Measurements from ENCODE around the gene HSF4. TPM values are rescaled to one million over a fixed set of nuclear protein-coding genes. Genes with fewer than 3 reads are reported as not detected.

HSF4 gene
- total and polyA plus RNA-seq, 2 of the 4 experiments (the other 2 are of a cell fraction), result 0.54 to 7.5 TPM

DNA sequence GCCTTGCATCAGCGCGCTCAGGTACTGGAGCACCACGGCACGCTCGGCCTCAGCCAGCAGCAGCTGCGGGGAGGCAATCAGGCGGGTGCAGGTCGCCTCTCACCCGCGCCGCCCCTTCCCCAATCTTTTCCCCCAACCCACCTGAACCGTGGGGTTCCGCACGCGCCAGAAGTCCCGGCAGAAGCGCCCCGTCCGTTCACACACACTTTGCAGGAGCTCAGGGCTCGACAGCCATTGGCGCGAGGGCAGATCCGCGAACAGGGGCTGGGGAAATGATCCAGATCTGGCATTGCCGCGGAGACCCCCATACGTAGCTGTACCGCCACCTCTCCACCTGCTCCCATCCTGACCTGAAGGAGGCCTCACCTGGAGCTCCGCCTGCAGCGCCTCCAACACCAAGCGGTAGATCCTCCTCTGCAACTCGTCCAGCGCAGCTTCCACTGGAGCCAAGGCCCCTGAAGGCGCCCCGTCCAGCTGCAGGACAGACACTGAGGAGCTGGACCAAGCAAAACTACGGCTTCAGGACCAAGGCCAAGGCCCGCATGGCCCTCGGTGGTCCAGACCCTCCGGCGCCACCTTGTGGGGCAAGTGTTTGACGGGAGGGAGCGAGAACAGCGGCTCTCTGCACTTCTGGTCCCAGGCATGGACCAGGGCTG is 20.6 kb downstream of the HSF4 start:
- ATAC-seq (ENCODE audit: low read depth) (peak; percentile 51), DNase-seq (peak; percentile 91)
- Histone ChIP-seq H4K20me1 (ENCODE audit: insufficient read depth, low read length) (peaks cover 12% of the 10 kb centered on the region), H3K4me1 (ENCODE audit: control insufficient read depth, insufficient read depth, low read length) (peaks cover 11% of the 10 kb centered on the region), H4K91ac (ENCODE audit: insufficient read depth, low read depth, low read length) (no peak overlapping the region), H2AK9ac (replicated peaks; ENCODE audit: low read depth, low read length, poor library complexity) (peak overlapping the region; percentile 52), H3K18ac (ENCODE audit: low read depth, low read length) (no peak overlapping the region), H3K36me3 (ENCODE audit: control insufficient read depth, insufficient read depth, low read length) (no peaks in the 10 kb centered on the region), H3K9me1 (ENCODE audit: insufficient read depth, low read length) (peaks cover 14% of the 10 kb centered on the region), H3K79me1 (ENCODE audit: low read depth in 1 of 2, low read length in 2 of 2) (peaks cover 19 to 25% of the 10 kb centered on the region in 2 experiments), H3K56ac (ENCODE audit: extremely low read depth, insufficient read depth, low read length) (no peak overlapping the region), H4K8ac (ENCODE audit: low read depth in 2 of 2, low read length in 2 of 2) (no peak overlapping the region), H2BK15ac (ENCODE audit: low read depth, low read length) (no peak overlapping the region), H3K4ac (ENCODE audit: low read depth, low read length) (no peak overlapping the region), H3K23ac (ENCODE audit: low read depth, low read length) (no peak overlapping the region), H3K14ac (replicated peaks; ENCODE audit: low read depth, low read length) (no peak overlapping the region), H3K4me3 (ENCODE audit: insufficient read depth, low read depth, low read length) (no peak overlapping the region), H2AK5ac (ENCODE audit: low read depth, low read length) (no peak overlapping the region), H2BK20ac (ENCODE audit: low read depth, low read length) (no peak overlapping the region), H3K27me3 (ENCODE audit: control insufficient read depth, insufficient read depth, low read length) (no peaks in the 10 kb centered on the region), H4K5ac (ENCODE audit: low read depth, low read length) (no peak overlapping the region), H2BK120ac (ENCODE audit: low read depth, low read length) (no peak overlapping the region), H3K9ac (ENCODE audit: low read depth, low read length) (no peak overlapping the region), H3K27ac (ENCODE audit: insufficient read depth, low read length) (no peak overlapping the region), H3K9me3 (ENCODE audit: control insufficient read depth, insufficient read depth, low read length) (no peaks in the 10 kb centered on the region), H3K4me2 (ENCODE audit: low read depth, low read length) (no peak overlapping the region), H2BK5ac (ENCODE audit: low read depth, low read length, poor library complexity, severe bottlenecking) (no peak overlapping the region), H2AFZ (replicated peaks; ENCODE audit: low read length, poor library complexity) (peak overlapping the region; percentile 81)
- in situ Hi-C loops (cut with MboI; ENCODE audit: low sequenced_read_pairs) (no loop called here), intact Hi-C loops (cut with micrococcal nuclease) (loop anchor here (1.0 to 10.0 kb wide), 5 partner anchors 26 to 238 kb away; partner anchors contain the start of genes FBXL8 and TRADD), dilution Hi-C loops (cut with HindIII; ENCODE audit: low sequenced_read_pairs, unreplicated experiment) (no loop called here)
- no TSS peak for BruUV-seq (replicated peaks)
- 11% methylated on average over 38 of the region's 43 CpGs; no CpG with 5 or more reads in 1 of the 2 experiments for WGBS, 2 experiments (ENCODE audit: extremely low coverage in 2 of 2, insufficient read length in 1 of 2)
- POLR2A ChIA-PET (ENCODE audit: unreplicated experiment), result no interaction called here
- CTCF ChIA-PET, result interaction anchor here (0.6 to 1.5 kb wide), 14 partner anchors 8 to 354 kb away, joined by 3 to 8 read pairs (median 4); partner anchors contain the start of genes B3GNT9, FHOD1, NAE1 and NOL3
- TF ChIP-seq RCOR1 (IDR thresholded peaks at IDR 0.05; ENCODE audit: insufficient replicate concordance, low read length) (peak; percentile 95), SMC3 (IDR thresholded peaks at IDR 0.05; ENCODE audit: low read depth, low read length) (peak; percentile 98), FOS (IDR thresholded peaks at IDR 0.05; ENCODE audit: low read depth, low read length) (no peak), NFE2L2 (IDR thresholded peaks at IDR 0.05; ENCODE audit: low read depth, low read length) (no peak), MXI1 (IDR thresholded peaks at IDR 0.05; ENCODE audit: borderline replicate concordance, low read depth, low read length) (peak; percentile 100), RAD21 (IDR thresholded peaks at IDR 0.05; ENCODE audit: low read length) (peak; percentile 89), MAFK (IDR thresholded peaks at IDR 0.05; ENCODE audit: low read depth, low read length) (no peak), RFX5 (IDR thresholded peaks at IDR 0.05; ENCODE audit: low read depth, low read length) (no peak), MAZ (IDR thresholded peaks at IDR 0.05; ENCODE audit: borderline replicate concordance, low read depth, low read length) (peak; percentile 76), BHLHE40 (IDR thresholded peaks at IDR 0.05; ENCODE audit: low read depth, low read length) (no peak), CHD1 (IDR thresholded peaks at IDR 0.05; ENCODE audit: low read depth, low read length) (no peak), POLR2A (IDR thresholded peaks at IDR 0.05; ENCODE audit: low read depth, low read length) (no peak)
- TF ChIP-seq, protein P1, sequence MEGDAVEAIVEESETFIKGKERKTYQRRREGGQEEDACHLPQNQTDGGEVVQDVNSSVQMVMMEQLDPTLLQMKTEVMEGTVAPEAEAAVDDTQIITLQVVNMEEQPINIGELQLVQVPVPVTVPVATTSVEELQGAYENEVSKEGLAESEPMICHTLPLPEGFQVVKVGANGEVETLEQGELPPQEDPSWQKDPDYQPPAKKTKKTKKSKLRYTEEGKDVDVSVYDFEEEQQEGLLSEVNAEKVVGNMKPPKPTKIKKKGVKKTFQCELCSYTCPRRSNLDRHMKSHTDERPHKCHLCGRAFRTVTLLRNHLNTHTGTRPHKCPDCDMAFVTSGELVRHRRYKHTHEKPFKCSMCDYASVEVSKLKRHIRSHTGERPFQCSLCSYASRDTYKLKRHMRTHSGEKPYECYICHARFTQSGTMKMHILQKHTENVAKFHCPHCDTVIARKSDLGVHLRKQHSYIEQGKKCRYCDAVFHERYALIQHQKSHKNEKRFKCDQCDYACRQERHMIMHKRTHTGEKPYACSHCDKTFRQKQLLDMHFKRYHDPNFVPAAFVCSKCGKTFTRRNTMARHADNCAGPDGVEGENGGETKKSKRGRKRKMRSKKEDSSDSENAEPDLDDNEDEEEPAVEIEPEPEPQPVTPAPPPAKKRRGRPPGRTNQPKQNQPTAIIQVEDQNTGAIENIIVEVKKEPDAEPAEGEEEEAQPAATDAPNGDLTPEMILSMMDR (conservative IDR thresholded peaks at IDR 0.05; ENCODE audit: low read depth, low read length), result peak; percentile 94
- TF ChIP-seq, protein P2, sequence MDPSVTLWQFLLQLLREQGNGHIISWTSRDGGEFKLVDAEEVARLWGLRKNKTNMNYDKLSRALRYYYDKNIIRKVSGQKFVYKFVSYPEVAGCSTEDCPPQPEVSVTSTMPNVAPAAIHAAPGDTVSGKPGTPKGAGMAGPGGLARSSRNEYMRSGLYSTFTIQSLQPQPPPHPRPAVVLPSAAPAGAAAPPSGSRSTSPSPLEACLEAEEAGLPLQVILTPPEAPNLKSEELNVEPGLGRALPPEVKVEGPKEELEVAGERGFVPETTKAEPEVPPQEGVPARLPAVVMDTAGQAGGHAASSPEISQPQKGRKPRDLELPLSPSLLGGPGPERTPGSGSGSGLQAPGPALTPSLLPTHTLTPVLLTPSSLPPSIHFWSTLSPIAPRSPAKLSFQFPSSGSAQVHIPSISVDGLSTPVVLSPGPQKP (IDR thresholded peaks at IDR 0.05; ENCODE audit: borderline replicate concordance, low read depth, low read length), result no peak
- TF ChIP-seq, protein P3, sequence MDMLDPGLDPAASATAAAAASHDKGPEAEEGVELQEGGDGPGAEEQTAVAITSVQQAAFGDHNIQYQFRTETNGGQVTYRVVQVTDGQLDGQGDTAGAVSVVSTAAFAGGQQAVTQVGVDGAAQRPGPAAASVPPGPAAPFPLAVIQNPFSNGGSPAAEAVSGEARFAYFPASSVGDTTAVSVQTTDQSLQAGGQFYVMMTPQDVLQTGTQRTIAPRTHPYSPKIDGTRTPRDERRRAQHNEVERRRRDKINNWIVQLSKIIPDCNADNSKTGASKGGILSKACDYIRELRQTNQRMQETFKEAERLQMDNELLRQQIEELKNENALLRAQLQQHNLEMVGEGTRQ (IDR thresholded peaks at IDR 0.05; ENCODE audit: low read depth, low read length), result 0 out of 2 replicates have a peak, but pooled peaks have one; percentile 19
